NOMO-1 (cell line): Measurements from ENCODE around the gene IGDCC3.

ENCODE experiments used
- DNase-seq, 2 experiments: peaks; one replicate each; lab custom pipeline; 2025; ENCODE audit not compliant: unreplicated experiment in 2 of 2; lab: John Stamatoyannopoulos, UW

IGDCC3 gene

DNA sequence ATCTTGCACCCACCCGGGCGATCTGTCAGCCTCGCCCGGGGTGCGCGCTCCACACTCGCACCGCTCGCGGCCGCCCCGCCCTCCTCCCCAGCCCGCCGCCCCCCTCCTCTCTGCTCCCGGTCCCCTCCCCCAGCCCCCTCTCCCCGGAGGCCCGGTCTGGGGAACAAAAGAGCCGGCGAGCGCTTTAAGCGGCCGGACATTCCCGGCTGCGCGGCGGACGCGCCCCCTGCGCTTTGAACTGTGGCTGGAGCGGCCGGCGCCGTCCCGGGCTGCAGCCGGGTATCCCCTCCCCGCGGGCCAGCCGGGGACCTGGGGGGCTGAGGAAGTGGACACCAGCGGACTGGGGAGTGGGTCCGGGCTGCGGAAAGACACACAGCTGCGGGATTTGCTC lies at the start of gene IGDCC3:
IGDCC3 (minus strand) TSS at position 27 of the 391 bp plus-strand sequence. CDS start 214 bp downstream, outside the sequence.
- DNase-seq: no peak

DNA sequence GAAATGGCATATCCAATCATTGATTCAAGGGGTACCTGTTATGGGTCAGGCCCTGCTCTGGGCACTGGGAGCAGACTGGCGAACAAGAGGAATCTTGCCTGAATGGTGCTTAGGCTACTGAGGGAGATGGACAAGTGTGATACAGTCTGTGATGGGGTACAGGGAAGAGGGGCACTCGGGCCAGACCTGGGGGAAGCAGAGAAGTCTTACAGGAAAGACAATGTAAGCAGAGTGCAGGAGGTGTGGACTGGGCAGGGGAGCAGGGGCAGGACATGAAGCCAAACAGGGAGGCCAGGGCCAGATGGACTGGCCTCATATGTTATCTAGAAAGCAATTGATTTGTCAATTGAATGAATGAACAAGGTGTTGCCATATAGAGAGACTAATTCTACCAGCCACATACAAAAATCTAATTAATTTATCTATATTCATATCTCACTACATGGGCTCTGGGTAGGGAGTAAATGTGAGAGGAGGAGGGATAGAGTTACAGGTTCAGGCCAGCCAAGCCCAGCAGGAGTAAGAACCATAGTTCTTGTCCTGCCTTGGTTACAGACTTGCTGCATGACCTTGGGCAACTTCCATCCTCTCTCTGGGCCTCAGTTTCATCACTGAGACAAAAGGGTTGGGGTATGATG lies 48.5 kb upstream of the IGDCC3 start:
- DNase-seq: no peak

DNA sequence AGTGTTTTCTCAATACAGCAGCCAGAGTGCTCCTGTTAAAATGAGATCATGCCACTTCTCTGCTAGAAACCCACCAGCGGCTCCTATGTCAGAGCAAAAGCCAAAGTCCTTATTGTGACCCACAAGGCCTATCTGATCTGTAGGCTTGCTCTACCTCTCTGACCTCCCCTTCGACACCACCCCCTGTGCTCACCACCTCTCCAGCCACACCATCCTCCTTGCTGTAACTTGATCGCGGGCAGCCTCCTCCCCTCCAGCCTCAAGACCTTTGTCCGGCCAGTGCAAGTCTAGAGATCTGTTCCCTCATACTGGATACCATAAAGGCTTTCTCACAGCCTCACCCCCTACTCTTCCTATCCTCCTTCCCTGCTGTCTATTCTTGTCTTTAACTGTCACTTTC lies 46.9 kb upstream of the IGDCC3 start:
- DNase-seq: no peak

DNA sequence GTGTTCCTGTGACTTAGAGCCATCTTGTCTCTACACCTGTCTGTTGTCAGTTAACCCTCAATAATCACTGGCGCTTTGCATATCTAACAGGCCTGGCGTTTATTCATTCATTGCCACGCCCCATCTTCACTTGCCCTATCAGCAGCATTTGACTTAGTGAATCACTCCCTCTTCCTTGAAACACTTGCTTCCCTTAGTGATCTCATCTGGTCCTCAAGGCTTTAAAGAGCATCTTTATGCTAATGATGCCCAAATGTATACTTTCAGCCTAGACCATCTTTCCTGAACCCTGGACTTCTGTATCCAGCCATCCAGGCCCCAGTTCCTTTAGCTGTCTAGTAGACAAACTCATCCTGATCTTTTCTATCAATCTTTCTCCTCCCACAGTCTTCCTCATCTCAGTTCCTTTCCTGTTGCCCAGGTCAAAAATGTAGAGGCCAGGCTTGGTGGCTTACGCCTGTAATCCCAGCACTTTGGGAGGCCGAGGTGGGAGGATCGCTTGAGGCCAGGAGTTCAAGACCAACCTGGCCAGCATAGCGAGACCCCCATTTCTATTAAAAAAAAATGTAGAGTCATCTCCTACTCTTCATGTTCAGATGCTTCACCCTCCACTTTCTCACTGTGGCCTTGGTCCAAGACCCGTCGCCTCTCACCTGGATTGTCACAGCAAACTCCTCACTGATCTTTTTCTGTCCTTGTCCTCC lies 46.3 kb upstream of the IGDCC3 start:
- no peak for DNase-seq

DNA sequence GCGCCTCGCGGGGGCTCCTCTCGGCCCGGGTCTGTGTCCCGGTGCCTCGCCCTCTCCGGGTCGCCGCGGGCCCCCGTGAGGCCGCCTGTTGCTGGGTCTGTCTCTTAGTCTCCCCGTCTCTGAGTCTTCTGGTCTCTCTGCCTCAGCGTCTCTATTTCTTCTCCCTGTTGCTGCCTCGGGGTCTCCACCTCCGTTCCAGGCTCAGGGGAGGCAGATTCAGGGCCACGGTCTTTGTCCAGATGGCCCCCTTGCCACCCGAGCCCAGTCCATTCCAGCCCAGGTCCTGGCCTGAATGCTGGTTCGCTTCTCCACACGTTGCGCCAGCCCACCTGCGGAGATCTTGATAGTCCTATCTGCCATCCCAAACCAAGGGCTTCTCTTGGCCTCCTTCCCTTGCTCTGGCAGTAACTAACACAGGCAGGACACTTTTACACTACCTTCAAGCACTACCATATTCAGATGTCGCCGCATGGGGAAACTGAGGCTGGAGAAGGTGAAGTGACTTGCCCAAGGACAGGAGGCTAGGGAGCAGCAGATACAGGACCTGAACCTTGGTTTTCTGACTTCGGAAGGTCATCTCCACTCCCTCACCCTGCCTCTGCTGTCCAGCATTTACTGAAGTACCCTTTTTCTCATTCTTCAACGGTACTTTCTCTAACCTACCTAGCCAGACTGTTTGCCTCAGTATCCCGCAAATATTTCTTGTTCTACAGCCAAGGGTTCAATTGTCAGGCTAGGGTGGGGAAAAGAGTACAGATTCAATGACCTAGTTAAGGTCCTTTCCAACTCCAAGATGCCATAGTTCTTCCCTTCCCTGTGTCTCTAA lies 45.6 kb upstream of the IGDCC3 start:
- DNase-seq: no peak

DNA sequence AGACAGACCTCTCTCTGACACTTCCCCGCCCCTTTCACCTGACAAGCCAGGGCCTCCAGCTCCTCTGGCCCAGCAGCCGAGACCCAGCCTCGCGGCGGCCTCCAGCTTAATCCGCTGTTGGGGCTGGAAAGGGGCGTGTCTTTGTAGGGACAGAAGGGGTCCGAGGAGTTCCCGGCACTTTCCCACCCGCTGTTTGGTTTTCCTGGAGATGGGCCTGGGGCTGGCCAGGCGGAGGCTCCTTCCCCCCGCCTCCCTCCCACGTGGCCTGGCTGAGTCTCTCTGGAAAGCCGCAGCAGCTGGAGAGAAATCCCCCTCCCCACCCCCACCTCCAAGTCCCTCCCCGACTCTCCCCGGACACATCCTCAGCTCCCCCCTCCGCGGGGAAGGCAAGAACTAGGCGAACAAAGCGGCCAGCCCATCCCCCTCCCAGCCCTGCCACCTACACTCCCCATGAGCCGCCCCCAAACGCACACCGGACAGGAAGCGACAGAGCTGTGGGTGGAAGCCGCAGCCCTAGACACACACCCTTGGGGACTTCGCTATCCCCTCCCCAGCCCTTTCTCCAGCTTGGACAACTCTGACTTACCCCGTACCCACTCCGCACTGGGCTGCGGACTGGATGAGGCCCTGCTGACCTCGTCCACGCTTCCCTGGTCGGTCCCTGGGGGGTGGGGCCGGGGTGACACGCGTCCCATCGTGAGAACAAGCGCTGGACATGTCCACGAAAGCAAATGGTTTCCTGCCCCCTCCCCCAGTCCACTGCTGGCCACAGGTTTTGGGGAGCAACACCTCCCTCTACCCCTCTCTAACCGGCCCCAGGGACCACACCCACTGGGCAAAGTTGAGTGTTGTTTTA lies 43.8 kb upstream of the IGDCC3 start:
- no peak for DNase-seq

DNA sequence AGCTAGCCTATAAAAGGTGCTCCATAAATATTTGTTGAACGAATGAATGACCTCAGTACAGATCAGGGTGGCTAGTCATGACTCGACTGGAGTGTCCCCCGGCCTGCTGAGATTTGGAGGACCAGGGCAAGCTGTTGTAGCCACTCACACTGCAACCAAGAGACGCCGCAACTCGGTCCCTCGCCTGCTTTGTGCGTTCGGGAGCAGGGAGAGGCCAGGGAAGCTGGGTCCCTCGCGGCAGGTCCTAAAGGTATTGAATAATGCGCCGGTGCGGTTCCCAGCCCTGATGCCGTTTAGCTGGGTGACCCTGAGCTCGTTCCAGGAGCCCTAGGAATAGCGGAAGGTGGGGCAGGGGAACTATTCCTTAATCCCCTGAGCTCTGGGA lies 43.2 kb upstream of the IGDCC3 start:
- no peak for DNase-seq

DNA sequence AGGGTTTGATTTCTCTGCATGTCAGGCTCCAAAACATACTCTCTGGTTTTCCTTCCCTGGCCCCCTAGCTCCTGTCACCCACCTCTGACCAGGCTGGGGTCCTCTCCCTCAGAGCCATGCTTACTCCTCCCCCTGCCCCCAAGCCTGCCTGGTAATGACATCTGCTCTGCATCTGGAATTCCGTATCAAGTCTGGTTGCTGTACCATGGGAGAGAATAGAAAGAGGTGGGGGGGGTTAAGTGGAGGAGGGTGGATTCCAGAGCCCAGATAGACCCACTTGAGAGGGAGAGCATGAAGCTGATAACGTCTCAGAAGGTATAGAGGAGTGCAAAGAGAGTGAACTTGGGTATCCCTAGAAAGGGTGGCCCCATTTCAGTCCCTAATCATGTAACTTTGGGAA lies 40.8 kb upstream of the IGDCC3 start:
- DNase-seq: no peak

DNA sequence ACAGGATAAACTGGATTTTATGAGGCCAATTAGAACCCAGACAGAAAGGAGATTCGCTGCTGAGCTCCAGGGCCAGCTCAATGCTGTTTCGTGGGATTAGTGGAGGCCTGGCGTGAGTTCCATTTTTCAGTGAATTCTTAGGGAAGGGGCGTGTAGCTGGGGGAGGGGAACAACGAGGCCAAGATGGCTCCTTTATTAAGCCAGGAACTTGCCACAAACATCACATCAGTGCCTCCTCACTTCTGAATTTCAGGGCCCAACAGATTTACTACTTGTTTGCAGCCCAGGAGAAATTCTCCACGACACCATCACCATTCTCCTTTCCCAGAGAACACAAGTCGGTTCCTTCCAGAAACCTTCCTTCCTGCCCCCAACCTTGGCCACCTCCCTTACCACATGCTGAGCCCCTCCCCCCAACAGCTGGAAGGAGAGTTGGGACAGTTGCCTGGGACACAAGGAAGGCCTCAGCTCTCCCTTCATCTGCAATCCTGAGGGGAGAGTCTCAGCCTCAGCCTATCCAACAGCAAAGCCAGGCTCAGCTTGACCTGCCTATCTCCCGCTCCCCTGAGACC lies 39.1 kb upstream of the IGDCC3 start:
- DNase-seq: no peak

DNA sequence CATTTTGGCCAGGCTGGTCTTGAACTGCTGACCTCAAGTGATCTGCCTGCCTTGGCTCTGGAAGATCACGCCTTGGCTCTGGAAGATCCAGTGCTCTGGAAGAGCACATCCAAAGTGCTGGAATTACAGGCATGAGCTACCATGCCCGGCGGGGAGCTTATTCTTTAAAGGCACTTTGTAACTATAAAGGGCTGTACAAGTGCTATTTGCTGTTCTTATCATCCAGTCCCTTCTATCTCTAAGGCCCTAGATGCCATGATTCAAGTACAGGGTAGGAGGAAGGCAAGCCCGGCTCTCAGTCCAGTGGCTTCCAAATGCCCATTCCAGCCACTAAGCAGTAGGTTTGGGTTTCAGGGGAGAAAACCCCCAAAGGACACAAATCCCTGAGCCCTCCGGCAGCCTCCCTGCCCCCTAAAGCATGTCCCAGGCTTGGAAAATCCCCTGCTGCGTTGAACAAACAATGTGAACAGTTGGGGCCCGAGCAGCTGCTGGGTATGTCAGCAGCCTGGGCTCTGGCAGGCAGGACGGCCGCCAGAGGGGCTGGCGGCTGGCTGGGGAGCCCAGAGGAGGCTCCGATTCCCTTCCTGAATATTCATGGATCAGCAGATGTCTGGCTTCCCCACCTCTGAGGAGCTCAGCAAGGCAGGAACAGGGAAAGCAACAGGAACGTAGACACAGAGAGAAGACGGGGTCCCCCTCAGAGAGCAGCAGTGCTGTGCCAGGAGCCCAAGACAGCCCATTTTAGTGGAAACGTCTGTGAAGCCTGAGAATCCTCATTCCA lies 37.2 kb upstream of the IGDCC3 start:
- DNase-seq: no peak

DNA sequence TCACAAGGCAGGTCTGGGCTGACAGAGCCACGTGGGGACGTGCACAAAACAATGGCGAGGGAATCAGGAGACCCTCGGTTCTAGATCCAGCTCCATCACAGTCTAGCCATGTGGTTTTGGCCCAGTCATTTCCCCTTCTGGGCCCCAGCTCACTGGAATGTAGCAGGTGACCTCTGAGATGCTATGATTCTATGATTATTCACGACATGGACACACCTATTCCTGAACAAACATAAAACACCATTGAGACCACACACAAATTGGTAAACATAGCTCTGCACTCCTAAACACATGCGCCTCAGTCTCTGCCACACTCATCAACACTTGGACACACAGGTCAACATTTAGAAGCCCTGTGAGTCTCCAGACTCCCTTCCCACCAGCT lies 36.0 kb upstream of the IGDCC3 start:
- DNase-seq: no peak

DNA sequence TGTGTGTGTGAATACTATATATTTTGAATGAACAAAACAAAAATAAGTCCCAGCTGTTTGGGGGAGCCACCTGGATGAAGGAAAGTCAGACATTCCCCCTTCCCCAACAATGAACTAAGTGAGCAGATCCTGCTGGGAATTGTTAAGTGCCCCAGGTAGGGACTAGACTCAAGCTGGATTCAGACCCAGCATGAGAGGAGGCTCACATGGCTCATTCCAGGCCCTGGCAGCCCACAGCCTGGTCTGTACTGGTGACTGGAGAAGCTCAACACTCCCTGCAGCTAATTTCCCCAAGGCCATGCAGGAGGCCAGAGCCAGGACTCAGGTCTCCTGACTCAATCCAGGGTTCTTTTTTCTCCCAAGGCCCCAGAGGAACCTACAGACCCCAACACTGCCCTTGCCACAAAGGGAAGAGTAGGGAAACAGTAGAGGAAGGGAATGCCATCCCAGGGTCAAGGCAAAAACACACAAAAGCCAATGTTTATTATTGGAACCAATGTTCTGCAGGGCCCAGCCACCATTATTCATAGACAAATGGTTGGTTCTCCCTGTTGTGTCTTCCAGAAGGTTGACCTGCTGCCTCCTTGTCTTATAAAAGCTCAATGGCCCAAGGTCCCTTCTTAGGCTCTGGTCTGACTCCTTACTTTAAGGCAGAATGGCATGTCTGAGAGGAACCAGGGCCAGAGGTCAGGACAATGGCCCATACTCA lies 35.4 kb upstream of the IGDCC3 start:
- no peak for DNase-seq

DNA sequence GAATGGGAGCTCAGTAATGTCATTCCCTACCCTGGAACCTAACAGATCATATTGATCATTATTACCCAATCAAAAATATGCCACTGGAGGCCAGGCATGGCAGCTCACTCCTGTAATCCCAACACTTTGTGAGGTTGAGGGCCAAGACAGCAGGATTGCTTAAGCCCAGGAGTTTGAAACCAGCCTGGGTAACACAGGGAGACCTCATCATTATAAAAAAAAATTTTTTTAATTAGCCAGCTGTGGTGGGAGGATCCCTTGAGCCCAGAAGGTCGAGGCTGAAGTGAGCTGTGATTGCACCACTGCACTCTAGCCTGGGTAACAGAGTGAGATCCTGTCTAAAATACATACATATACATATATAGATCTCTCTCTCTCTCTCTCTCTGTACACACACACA lies 34.8 kb upstream of the IGDCC3 start:
- DNase-seq: no peak

DNA sequence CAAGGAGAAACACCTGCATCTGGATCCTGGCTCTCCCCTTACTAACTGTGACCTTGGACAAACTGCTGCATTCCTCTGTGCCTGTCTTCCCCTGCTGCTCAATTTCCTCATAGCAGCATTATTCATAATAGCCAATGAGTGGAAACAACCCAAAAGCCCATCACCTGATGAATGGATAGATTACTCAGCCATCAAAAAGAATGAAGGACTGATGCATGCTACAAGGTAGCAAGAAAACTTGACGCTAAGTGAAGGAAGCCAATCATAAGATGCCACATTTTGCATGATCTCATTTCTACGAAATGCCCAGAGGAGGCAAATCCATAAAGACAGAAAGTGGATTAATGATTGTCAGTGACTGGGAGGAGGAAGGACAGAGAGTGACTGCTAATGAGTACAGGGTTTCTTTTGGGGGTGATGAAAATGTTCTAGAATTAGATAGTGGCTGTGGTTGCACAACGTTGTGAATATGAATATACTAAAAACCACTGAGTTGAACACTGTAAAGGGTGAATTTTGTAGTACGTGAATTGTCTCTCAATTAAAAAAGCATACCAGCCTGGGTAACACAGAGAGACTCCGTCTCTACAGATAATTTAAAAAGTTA lies 33.8 kb upstream of the IGDCC3 start:
- DNase-seq: no peak

DNA sequence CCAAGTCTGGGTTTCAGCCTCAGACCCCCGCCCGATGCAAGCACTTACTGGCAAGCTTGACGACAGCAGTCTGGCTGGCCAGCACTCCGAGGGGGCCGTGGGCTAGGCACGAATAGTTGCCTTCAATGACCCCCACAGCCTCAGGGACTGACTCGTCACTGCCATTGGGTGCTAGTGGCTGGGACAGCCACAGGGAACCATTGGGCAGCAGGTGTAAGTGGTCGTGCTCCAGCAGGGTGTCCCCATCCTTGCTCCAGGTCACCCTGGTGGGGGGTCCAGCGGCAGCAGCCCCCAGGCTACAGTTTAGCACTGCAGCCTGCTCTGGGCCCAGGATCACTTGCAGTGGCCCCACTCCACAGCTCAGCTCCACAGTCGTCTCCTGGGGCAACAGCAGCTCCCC lies 33.2 kb upstream of the IGDCC3 start:
- DNase-seq: no peak

DNA sequence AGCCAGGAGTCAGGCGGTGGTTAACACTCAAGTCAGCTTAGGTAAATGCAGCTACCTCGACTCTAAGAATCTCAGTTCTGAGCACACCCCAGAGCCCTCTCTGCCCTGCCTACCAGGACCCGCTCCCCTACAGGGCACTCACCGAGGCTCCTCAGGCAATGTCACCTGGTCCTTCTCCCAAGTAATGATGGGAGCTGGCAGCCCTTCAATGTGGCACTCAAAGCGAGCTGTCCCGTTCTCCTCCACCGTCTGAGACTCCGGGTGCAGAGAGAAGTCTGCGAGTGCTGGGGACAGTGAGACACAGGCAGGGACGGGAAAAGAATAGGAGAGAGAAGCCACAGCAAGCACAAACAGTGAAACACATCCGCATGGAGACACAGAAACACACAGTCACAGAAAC lies 32.2 kb upstream of the IGDCC3 start:
- no peak for DNase-seq

DNA sequence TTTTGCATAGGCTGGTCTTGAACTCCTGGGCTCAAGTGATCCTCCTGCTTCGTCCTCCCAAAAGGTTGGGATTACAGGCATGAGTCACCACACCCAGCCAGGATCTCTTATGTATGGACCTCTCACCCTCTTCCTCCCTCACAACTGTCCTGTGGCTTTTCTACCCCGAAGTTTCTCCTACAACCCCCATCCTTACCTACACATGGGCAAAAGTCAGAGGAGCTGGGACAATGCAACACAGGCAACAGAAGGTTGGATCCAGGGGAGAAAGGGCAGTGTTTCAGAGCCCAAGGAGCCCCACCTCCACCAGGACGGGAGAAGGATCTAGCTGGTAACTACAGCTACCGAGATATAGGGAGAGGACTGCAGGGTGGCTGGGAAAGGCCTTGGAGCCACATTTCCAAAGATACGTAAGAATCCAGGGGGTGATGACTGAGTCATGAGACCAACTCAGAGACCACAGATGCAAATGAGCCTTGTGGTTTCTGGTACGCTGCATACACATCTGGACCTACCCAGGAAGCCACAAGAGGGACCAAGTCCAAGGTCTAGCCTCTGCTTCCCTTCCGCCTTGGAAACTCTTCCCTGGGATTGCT lies 31.3 kb upstream of the IGDCC3 start:
- DNase-seq: no peak

DNA sequence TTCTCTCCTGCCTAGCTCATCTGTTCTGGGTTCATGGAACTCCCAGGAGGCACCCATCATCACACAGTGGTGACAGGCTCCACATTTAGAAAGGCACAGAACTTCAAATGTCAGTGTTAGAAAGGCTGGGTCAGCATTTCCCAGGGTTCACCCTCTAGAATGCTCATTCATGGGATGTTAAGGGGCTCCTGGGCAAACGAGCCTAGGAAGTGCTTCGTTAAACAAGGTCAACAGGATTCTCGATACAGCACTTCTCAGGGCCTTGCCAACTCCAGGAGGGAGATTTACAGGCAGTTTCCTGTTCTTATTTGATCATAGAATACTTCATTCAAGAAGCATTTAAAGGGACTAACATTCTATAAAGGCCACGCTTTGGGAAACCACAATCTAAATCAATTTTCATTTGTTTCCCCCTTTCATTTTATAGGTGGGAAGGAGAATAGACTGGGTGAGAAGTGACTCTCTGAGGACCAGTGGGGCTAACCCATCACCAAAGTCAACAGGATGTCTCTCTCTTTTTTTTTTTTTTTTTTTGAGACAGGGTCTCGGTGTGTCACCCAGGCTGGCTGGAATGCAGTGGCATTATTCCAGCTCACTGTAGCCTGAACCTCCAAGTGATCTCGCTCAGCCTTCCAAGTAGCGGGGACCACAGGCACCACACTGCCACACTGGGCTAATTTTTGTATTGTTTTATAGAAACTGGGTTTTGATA lies 30.7 kb upstream of the IGDCC3 start:
- DNase-seq: no peak
